ENCODE data around the gene OR5AU1. TPM values are rescaled to one million over a fixed set of nuclear protein-coding genes. Genes with fewer than 3 reads are reported as not detected.

Gene OR5AU1
- total RNA-seq, 4 donors from 2014 or later, result not detected

DNA sequence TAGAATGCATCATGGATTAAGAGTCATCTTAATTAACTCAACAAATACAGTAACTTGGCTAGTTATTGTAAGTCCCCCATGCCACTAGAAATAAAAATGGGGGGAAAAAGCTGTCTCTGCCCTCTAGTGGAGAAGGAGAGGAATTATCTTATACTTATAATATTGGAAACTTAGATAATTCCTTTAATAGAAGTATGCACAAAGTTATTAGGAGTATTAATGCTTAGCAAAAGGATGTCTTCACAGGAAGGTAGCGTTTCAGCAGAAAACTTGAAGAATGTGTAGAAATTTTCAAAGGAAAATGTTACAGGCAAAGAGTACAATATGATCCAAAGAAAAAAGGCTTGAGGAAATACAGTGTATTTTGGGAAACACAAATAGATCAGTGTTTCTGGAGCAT lies 19.8 kb downstream of the OR5AU1 start:
- TF ChIP-seq, protein P1, sequence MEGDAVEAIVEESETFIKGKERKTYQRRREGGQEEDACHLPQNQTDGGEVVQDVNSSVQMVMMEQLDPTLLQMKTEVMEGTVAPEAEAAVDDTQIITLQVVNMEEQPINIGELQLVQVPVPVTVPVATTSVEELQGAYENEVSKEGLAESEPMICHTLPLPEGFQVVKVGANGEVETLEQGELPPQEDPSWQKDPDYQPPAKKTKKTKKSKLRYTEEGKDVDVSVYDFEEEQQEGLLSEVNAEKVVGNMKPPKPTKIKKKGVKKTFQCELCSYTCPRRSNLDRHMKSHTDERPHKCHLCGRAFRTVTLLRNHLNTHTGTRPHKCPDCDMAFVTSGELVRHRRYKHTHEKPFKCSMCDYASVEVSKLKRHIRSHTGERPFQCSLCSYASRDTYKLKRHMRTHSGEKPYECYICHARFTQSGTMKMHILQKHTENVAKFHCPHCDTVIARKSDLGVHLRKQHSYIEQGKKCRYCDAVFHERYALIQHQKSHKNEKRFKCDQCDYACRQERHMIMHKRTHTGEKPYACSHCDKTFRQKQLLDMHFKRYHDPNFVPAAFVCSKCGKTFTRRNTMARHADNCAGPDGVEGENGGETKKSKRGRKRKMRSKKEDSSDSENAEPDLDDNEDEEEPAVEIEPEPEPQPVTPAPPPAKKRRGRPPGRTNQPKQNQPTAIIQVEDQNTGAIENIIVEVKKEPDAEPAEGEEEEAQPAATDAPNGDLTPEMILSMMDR (IDR thresholded peaks at IDR 0.05; ENCODE audit: low read depth), result no peak

GRCh38 chr14:21133901-21134300 lies 22.0 kb downstream of the OR5AU1 start:
- TF ChIP-seq, protein P1 (IDR thresholded peaks at IDR 0.05; ENCODE audit: low read depth), result no peak

DNA sequence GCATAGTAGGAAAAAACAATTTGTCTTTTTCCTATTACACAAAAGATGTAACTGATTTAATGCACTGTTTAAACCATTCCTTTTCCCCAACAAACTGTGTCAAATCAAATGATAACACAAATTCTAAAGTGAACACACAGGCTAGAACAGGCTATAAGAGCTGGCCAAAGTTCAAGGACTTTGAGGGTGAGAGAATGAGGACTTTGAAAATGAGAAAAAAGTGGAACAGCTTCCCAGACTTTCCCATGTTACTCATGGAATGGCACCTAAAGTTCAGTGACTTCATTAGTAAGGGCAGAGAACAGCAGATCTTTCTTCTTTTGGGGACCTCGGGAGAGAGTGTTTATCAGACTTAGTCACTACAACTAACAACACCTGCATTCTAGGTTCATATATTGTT lies 32.4 kb downstream of the OR5AU1 start:
- TF ChIP-seq, protein P1 (IDR thresholded peaks at IDR 0.05; ENCODE audit: low read depth), result no peak

- TF ChIP-seq, protein P1 (IDR thresholded peaks at IDR 0.05; ENCODE audit: low read depth), result no peak
These were observed 34.7 kb downstream of the OR5AU1 start for GRCh38 chr14:21121122-21121521.

- TF ChIP-seq, protein P1 (IDR thresholded peaks at IDR 0.05; ENCODE audit: low read depth), result no peak
These were observed 35.2 kb downstream of the OR5AU1 start for GRCh38 chr14:21120686-21121085.

DNA sequence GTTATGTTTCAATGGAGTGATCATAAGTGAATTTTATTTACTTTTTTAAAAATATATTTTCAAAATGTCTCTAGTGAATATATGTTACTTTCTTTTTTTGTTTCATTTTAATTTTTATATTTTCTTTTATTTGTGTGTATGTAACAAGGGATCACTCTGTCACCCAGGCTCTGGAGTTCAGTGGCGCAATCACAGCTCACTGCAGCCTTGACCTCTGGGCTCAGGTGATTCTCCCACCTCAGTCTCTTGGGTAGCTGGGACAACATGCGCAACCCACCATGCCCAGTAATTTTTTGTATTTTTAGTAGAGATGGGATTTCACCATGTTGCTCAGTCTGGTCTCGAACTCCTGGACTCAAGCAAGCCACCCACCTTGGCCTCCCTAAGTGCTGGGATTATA lies 36.9 kb downstream of the OR5AU1 start:
- TF ChIP-seq, protein P1 (IDR thresholded peaks at IDR 0.05; ENCODE audit: low read depth), result no peak

GRCh38 chr14:21113369-21113768 lies 42.5 kb downstream of the OR5AU1 start:
- TF ChIP-seq, protein P1 (IDR thresholded peaks at IDR 0.05; ENCODE audit: low read depth), result no peak

All from subcutaneous adipose tissue (tissue), 4 donors.